ENCODE data around the gene ZBTB44. TPM values are rescaled to one million over a fixed set of nuclear protein-coding genes. Genes with fewer than 3 reads are reported as not detected.
"Not testable (repeated sequence)": the region's sequence is repeated elsewhere in the genome, so short reads cannot be mapped to it uniquely, and the experiment has no call there.

Gene ZBTB44
- total and polyA plus RNA-seq, 2 donors (not counting 1 experiment from before 2014, with no cell fraction given): 22.8 to 36.5 TPM

DNA sequence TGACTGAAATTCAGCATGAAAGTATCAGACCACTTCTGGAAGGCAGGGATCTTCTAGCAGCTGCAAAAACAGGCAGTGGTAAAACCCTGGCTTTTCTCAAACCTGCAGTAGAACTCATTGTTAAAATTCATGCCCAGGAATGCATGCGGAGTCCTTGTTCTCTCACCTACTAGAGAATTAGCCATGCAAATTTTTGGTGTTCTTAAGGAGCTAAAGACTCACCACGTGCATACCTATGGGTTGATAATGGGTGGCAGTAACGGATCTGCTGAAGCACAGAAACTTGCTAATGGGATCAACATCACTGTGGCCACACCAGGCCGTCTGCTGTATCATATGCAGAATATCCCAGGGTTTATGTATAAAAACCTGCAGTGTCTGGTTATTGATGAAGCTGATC, 19.1 kb downstream of the ZBTB44 start:
- H3K79me2 ChIP-seq (ENCODE audit: control insufficient read depth, insufficient read depth, low read length): no peaks in the 10 kb centered on the region
- H4K20me1 ChIP-seq (ENCODE audit: control insufficient read depth, extremely low read depth, insufficient read depth, low read length): no peaks in the 10 kb centered on the region

DNA sequence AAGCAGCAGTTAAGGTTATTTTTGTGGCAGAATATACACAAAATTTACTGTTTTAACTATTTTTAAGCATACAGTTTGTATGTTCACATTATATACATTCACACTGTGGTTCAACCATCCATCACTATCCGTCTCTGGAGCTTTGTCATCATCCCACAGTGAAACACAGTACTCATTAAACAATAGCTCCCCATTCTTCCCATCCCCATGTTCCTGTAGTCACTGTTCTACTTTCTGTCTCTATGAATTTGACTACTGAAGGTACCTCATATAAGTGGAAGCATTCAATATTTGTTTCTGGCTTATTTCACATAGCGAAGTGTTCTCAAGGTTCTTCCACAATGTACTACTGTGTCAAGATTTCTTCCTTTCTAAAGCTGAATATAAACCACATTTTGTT, 32.6 kb downstream of the ZBTB44 start:
- H2AFZ ChIP-seq (ENCODE audit: low read length): no peak overlapping the region
- H3K79me2 ChIP-seq (ENCODE audit: control insufficient read depth, insufficient read depth, low read length): no peaks in the 10 kb centered on the region
- no peaks in the 10 kb centered on the region for H3K36me3 ChIP-seq (ENCODE audit: control insufficient read depth, insufficient read depth, low read length)
- H3K27me3 ChIP-seq (ENCODE audit: control insufficient read depth, insufficient read depth, low read length): no peaks in the 10 kb centered on the region
- no peak overlapping the region for H3K9ac ChIP-seq (ENCODE audit: insufficient read depth, low read length)
- no peaks in the 10 kb centered on the region for H4K20me1 ChIP-seq (ENCODE audit: control insufficient read depth, extremely low read depth, insufficient read depth, low read length)
- no peaks in the 10 kb centered on the region for H3K9me3 ChIP-seq (ENCODE audit: control insufficient read depth, insufficient read depth, low read depth, low read length)
- no peak overlapping the region for H3K4me3 ChIP-seq (replicated peaks in 1 of 4; ENCODE audit: control extremely low read depth in 1 of 4, insufficient read depth in 1 of 4, low read depth in 3 of 4, low read length in 4 of 4)
- TF ChIP-seq, protein P1, sequence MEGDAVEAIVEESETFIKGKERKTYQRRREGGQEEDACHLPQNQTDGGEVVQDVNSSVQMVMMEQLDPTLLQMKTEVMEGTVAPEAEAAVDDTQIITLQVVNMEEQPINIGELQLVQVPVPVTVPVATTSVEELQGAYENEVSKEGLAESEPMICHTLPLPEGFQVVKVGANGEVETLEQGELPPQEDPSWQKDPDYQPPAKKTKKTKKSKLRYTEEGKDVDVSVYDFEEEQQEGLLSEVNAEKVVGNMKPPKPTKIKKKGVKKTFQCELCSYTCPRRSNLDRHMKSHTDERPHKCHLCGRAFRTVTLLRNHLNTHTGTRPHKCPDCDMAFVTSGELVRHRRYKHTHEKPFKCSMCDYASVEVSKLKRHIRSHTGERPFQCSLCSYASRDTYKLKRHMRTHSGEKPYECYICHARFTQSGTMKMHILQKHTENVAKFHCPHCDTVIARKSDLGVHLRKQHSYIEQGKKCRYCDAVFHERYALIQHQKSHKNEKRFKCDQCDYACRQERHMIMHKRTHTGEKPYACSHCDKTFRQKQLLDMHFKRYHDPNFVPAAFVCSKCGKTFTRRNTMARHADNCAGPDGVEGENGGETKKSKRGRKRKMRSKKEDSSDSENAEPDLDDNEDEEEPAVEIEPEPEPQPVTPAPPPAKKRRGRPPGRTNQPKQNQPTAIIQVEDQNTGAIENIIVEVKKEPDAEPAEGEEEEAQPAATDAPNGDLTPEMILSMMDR (conservative IDR thresholded peaks at IDR 0.05 in 1 of 2, IDR thresholded peaks at IDR 0.05 in 1 of 2; ENCODE audit: low read depth in 1 of 2, low read length in 2 of 2): no peak
- TF ChIP-seq EZH2 (IDR thresholded peaks at IDR 0.05; ENCODE audit: low read length, missing control alignments): no peak
- H3K4me1 ChIP-seq (ENCODE audit: control insufficient read depth, extremely low read depth, insufficient read depth, low read length): no peaks in the 10 kb centered on the region
- no peak overlapping the region for H3K4me2 ChIP-seq (ENCODE audit: extremely low read depth, insufficient read depth, low read length)
- no peak overlapping the region for H3K27ac ChIP-seq (ENCODE audit: insufficient read depth, low read length)
- DNase-seq (ENCODE audit: low read depth in 2 of 2): no peak

More for the DNA sequence above, 19.1 kb downstream of the ZBTB44 start:
- no peak for TF ChIP-seq EZH2 (IDR thresholded peaks at IDR 0.05; ENCODE audit: low read length, missing control alignments)
- TF ChIP-seq, protein P1 (conservative IDR thresholded peaks at IDR 0.05 in 1 of 2, IDR thresholded peaks at IDR 0.05 in 1 of 2; ENCODE audit: low read depth in 1 of 2, low read length in 2 of 2): no peak
- H2AFZ ChIP-seq (ENCODE audit: low read length): no peak overlapping the region
- H3K4me3 ChIP-seq (replicated peaks in 1 of 4; ENCODE audit: control extremely low read depth in 1 of 4, insufficient read depth in 1 of 4, low read depth in 3 of 4, low read length in 4 of 4): no peak overlapping the region
- H3K27me3 ChIP-seq (ENCODE audit: control insufficient read depth, insufficient read depth, low read length): no peaks in the 10 kb centered on the region
- H3K36me3 ChIP-seq (ENCODE audit: control insufficient read depth, insufficient read depth, low read length): no peaks in the 10 kb centered on the region
- DNase-seq (ENCODE audit: low read depth in 2 of 2): no peak
- no peak overlapping the region for H3K27ac ChIP-seq (ENCODE audit: insufficient read depth, low read length)
- H3K4me2 ChIP-seq (ENCODE audit: extremely low read depth, insufficient read depth, low read length): no peak overlapping the region
- no peaks in the 10 kb centered on the region for H3K4me1 ChIP-seq (ENCODE audit: control insufficient read depth, extremely low read depth, insufficient read depth, low read length)
- H3K9me3 ChIP-seq (ENCODE audit: control insufficient read depth, insufficient read depth, low read depth, low read length): no peaks in the 10 kb centered on the region
- no peak overlapping the region for H3K9ac ChIP-seq (ENCODE audit: insufficient read depth, low read length)

DNA sequence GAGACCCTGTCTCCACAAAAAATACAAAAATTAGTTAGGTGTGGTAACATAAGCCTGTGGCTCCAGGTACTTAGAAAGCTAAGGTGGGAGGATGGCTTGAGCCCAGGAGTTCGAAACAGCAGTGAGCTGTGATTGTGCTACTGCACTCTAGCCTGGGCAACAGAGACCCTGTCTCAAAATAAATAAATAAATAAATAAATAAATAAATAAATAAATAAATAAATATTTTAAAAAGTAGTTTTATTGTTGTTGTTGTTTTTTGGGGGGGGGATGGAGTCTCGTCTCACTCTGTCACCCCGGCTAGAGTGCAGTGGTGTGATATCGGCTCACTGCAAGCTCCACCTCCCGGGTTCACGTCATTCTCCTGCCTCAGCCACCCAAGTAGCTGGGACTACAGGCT, 33.4 kb downstream of the ZBTB44 start:
- not testable (repeated sequence) for H3K79me2 ChIP-seq (ENCODE audit: control insufficient read depth, insufficient read depth, low read length); H3K27ac ChIP-seq (ENCODE audit: insufficient read depth, low read length); H3K9ac ChIP-seq (ENCODE audit: insufficient read depth, low read length); H4K20me1 ChIP-seq (ENCODE audit: control insufficient read depth, extremely low read depth, insufficient read depth, low read length); H3K36me3 ChIP-seq (ENCODE audit: control insufficient read depth, insufficient read depth, low read length); H3K9me3 ChIP-seq (ENCODE audit: control insufficient read depth, insufficient read depth, low read depth, low read length); H3K4me3 ChIP-seq (replicated peaks in 1 of 4; ENCODE audit: control extremely low read depth in 1 of 4, insufficient read depth in 1 of 4, low read depth in 3 of 4, low read length in 4 of 4); H3K4me2 ChIP-seq (ENCODE audit: extremely low read depth, insufficient read depth, low read length); H3K27me3 ChIP-seq (ENCODE audit: control insufficient read depth, insufficient read depth, low read length); H3K4me1 ChIP-seq (ENCODE audit: control insufficient read depth, extremely low read depth, insufficient read depth, low read length); H2AFZ ChIP-seq (ENCODE audit: low read length); DNase-seq (ENCODE audit: low read depth in 2 of 2)

Measured in fibroblast of lung (primary cell).